HepG2 (cell line): ENCODE data around the gene NABP2. TPM values are rescaled to one million over a fixed set of nuclear protein-coding genes. Genes with fewer than 3 reads are reported as not detected.

ENCODE experiments used
- AHDC1 ChIP-seq: sonication (generic); formaldehyde crosslinking; IDR thresholded peaks from 2 replicates; pipeline ENCODE4 v1.5.1; 2020; ENCODE audit warnings: mild to moderate bottlenecking, missing genetic modification reagents, borderline replicate concordance
- CSRNP2 ChIP-seq: sonication (generic); formaldehyde crosslinking; conservative IDR thresholded peaks from 2 replicates; pipeline ENCODE4 v1.8.0; 2022; ENCODE audit warnings: low read depth, missing genetic modification reagents
- FOXA3 ChIP-seq: IDR thresholded peaks from 2 replicates; pipeline ENCODE4 v1.6.1; 2016; ENCODE audit warnings: missing genetic modification reagents, missing compliant biosample characterization
- HOXD1 ChIP-seq: sonication (generic); formaldehyde crosslinking; IDR thresholded peaks from 2 replicates; pipeline ENCODE4 v1.5.0; 2020; ENCODE audit warnings: missing genetic modification reagents
- MED8 ChIP-seq: sonication (generic); formaldehyde crosslinking; IDR thresholded peaks from 2 replicates; pipeline ENCODE4 v1.8.1; 2023; ENCODE audit warnings: mild to moderate bottlenecking, missing genetic modification reagents; ENCODE audit not compliant: insufficient replicate concordance
- NCOR1 ChIP-seq: fragments of 200-600 bp; sonication (generic); IDR thresholded peaks from 2 replicates; pipeline ENCODE4 v1.7.0; 2017; ENCODE audit warnings: antibody characterized with exemption, low read length, borderline replicate concordance
- PAXIP1 ChIP-seq: sonication (generic); formaldehyde crosslinking; conservative IDR thresholded peaks from 2 replicates; pipeline ENCODE4 v1.4.0; 2020; ENCODE audit warnings: mild to moderate bottlenecking, missing genetic modification reagents, moderate library complexity
- PHB2 ChIP-seq: fragments of 450-650 bp; IDR thresholded peaks from 2 replicates; pipeline ENCODE4 v1.6.1; 2018; ENCODE audit not compliant: partially characterized antibody
- PITX1 ChIP-seq: sonication (generic); formaldehyde crosslinking; IDR thresholded peaks from 2 replicates; pipeline ENCODE4 v1.5.1; 2020; ENCODE audit warnings: mild to moderate bottlenecking, missing genetic modification reagents
- PRPF4 ChIP-seq: fragments of 200-400 bp; formaldehyde crosslinking; IDR thresholded peaks from 2 replicates; pipeline ENCODE4 v1.6.1; 2016; ENCODE audit warnings: low read length, low read depth; ENCODE audit not compliant: poor library complexity, severe bottlenecking
- RAD21 ChIP-seq: fragments of 450-650 bp; formaldehyde crosslinking; IDR thresholded peaks from 2 replicates; pipeline ENCODE4 v1.5.0; 2020; ENCODE audit warnings: mild to moderate bottlenecking
- ZBTB25 ChIP-seq: IDR thresholded peaks from 2 replicates; pipeline ENCODE4 v1.6.1; 2018; ENCODE audit warnings: missing genetic modification reagents
- ZNF180 ChIP-seq: sonication (generic); formaldehyde crosslinking; IDR thresholded peaks from 2 replicates; pipeline ENCODE4 v1.4.0; 2020; ENCODE audit warnings: low read depth, missing genetic modification reagents, borderline replicate concordance
- ZNF296 ChIP-seq: sonication (generic); formaldehyde crosslinking; conservative IDR thresholded peaks from 2 replicates; pipeline ENCODE4 v1.5.0; 2020; ENCODE audit warnings: mild to moderate bottlenecking, missing genetic modification reagents
- ZNF33A ChIP-seq: sonication (generic); formaldehyde crosslinking; IDR thresholded peaks from 2 replicates; pipeline ENCODE4 v1.5.1; 2020; ENCODE audit warnings: missing genetic modification reagents, mild to moderate bottlenecking, moderate library complexity, borderline replicate concordance
- ZNF543 ChIP-seq: sonication (generic); formaldehyde crosslinking; IDR thresholded peaks from 2 replicates; pipeline ENCODE4 v1.4.0; 2020; ENCODE audit warnings: mild to moderate bottlenecking, missing genetic modification reagents
- ZNF883 ChIP-seq: sonication (generic); formaldehyde crosslinking; IDR thresholded peaks from 2 replicates; pipeline ENCODE4 v1.5.1; 2020; ENCODE audit warnings: mild to moderate bottlenecking, missing genetic modification reagents; ENCODE audit errors: not compliant biosample characterization
- polyA plus RNA-seq, 8 experiments: library from polyadenylated mRNA; depleted of rRNA in 3 of 8; stranded (reverse) in 7 of 8; unstranded in 1 of 8; fragments of >200 nt; fragmentation: Illumina TruSeq in 4 of 8; extraction: Trizol in 4 of 8; gene quantifications; 2 replicates each; pipeline versions ENCODE4 v1.2.1 to v1.2.3, GENCODE V29; 2011 to 2016; ENCODE audit warnings: low read depth in 4 of 8, missing spikeins in 1 of 8, mixed read lengths in 1 of 8; ENCODE audit not compliant: insufficient read depth in 1 of 8
- total RNA-seq, 5 experiments: library from RNA; depleted of rRNA; stranded (reverse); fragments of >200 nt; fragmentation: Illumina TruSeq; extraction: Trizol; gene quantifications; 2 replicates each; pipeline ENCODE4 v1.2.3, GENCODE V29; 2016; ENCODE audit warnings: low read depth in 1 of 5

NABP2 gene
- total and polyA plus RNA-seq, 2 of the 13 experiments (the other 11 are each of a cell fraction or from before 2014, with no cell fraction given) = 33.2 to 35.5 TPM

GRCh38 chr12:56189918-56190694 lies 34.0 kb upstream of the NABP2 start (continued):
- 0 out of 2 replicates have a peak, but pooled peaks have one; percentile 48 for TF ChIP-seq ZNF543 (CRISPR knock-in tag)
- TF ChIP-seq NCOR1 = no peak; the same call in 1 of the 2 replicates
- no peak for TF ChIP-seq ZNF296 (CRISPR knock-in tag)
- TF ChIP-seq ZNF883 (CRISPR knock-in tag) = no peak
- TF ChIP-seq PHB2 = no peak
- peak; percentile 49; the same call in 1 of the 2 replicates for TF ChIP-seq PAXIP1 (CRISPR knock-in tag)
- TF ChIP-seq AHDC1 (CRISPR knock-in tag) = no peak
- TF ChIP-seq RAD21 (CRISPR knock-in tag) = no peak
- TF ChIP-seq ZNF180 (CRISPR knock-in tag) = no peak
- peak; percentile 56; the same call in 1 of the 2 replicates for TF ChIP-seq PITX1
- TF ChIP-seq HOXD1 (CRISPR knock-in tag) = no peak
- TF ChIP-seq ZBTB25 (CRISPR knock-in tag) = peak; percentile 62; the same call in 1 of the 2 replicates
- peak; percentile 65 for TF ChIP-seq PRPF4
- no peak for TF ChIP-seq ZNF33A (CRISPR knock-in tag)
- TF ChIP-seq MED8 (CRISPR knock-in tag) = peak; percentile 27
- TF ChIP-seq CSRNP2 (CRISPR knock-in tag) = no peak
- TF ChIP-seq FOXA3 = peak; percentile 11; the same call in 1 of the 2 replicates
